K562 (cell line): Measurements from ENCODE around the gene LRTM1. TPM values are rescaled to one million over a fixed set of nuclear protein-coding genes. Genes with fewer than 3 reads are reported as not detected.

Source experiments
- ATAC-seq: fragments of 200-7000 bp; cut with Tn5 transposase; 3 replicates; pipeline ENCODE4 v1.9.1; 2020; ENCODE audit warnings: moderate library complexity
- BruUV-seq: library from RNA; stranded (reverse); fragments of 400-500 nt; replicated peaks from 2 replicates; lab custom pipeline; 2021; lab: Mats Ljungman, UMichigan
- CTCF ChIA-PET: fragments of 300-600 bp; formaldehyde crosslinking; extraction: SDS; loops from one replicate; lab custom pipeline; 2021; ENCODE audit warnings: low intra/inter-chr PET ratio; lab: Yijun Ruan, JAX
- POLR2A ChIA-PET: fragments of 300-600, 350-650 bp; sonication (Branson Sonifier 250); formaldehyde crosslinking; extraction: SDS; loops from one replicate; lab custom pipeline; 2021; ENCODE audit warnings: antibody characterized with exemption, inconsistent platforms; lab: Yijun Ruan, JAX
- DNase-seq, 4 experiments: peaks; one replicate each; pipeline versions ENCODE4 v3.0.0 to v3.0.0-alpha.2; 2011 to 2018; ENCODE audit warnings: low spot score in 3 of 4, mixed read lengths in 3 of 4; ENCODE audit errors: extremely low read depth in 1 of 4
- FAIRE-seq: peaks from 2 replicates; lab custom pipeline; 2011; peaks lifted over from hg19 to GRCh38; lab: Jason Lieb, UNC
- H2AFZ ChIP-seq: 2 replicates; pipeline ENCODE4 v1.6.0; 2011; ENCODE audit warnings: low read depth, low read length, control low read depth, inconsistent platforms
- H3K27ac ChIP-seq: fragments of 200-600 bp; 3 replicates; pipeline ENCODE4 v1.8.0; 2011; ENCODE audit warnings: low read depth, mild to moderate bottlenecking, control low read depth, inconsistent platforms, low read length, moderate library complexity, mixed read lengths; ENCODE audit errors: extremely low read depth
- H3K27me3 ChIP-seq, 2 experiments: fragments of 300-600 bp in 1 of 2; 2 replicates in 1 of 2; 3 replicates in 1 of 2; pipeline versions ENCODE4 v1.6.0 to v1.8.0; 2011; ENCODE audit warnings: inconsistent platforms in 2 of 2, low read length in 2 of 2, mild to moderate bottlenecking in 1 of 2, mixed read lengths in 1 of 2, moderate library complexity in 1 of 2; ENCODE audit not compliant: control insufficient read depth in 2 of 2, insufficient read depth in 2 of 2
- H3K36me3 ChIP-seq: fragments of 300-600 bp; 3 replicates; pipeline ENCODE4 v1.8.0; 2011; ENCODE audit warnings: mild to moderate bottlenecking, low read length, inconsistent platforms; ENCODE audit not compliant: control insufficient read depth, insufficient read depth
- H3K4me1 ChIP-seq, 2 experiments: fragments of 200-600 bp in 1 of 2; replicated peaks in 1 of 2; 2 replicates in 1 of 2; 3 replicates in 1 of 2; pipeline versions ENCODE4 v1.5.1 to v1.8.0; 2011; ENCODE audit warnings: inconsistent platforms in 2 of 2, low read length in 2 of 2, mild to moderate bottlenecking in 1 of 2, mixed read lengths in 1 of 2, moderate library complexity in 1 of 2; ENCODE audit not compliant: control insufficient read depth in 2 of 2, insufficient read depth in 2 of 2
- H3K4me2 ChIP-seq: 2 replicates; pipeline ENCODE4 v1.6.1; 2011; ENCODE audit warnings: low read length, control low read depth, inconsistent platforms, mixed read lengths; ENCODE audit not compliant: insufficient read depth
- H3K4me3 ChIP-seq: fragments of 200-600 bp; sonication (generic), shearing (Covaris generic); 2 replicates; pipeline ENCODE4 v1.5.1; 2016; ENCODE audit warnings: control low read depth, inconsistent platforms
- H3K79me2 ChIP-seq: fragments of 200-600 bp; 3 replicates; pipeline ENCODE4 v1.8.0; 2011; ENCODE audit warnings: low read length, inconsistent platforms; ENCODE audit not compliant: control insufficient read depth, insufficient read depth
- H3K9ac ChIP-seq, 2 experiments: 2 replicates each; pipeline versions ENCODE4 v1.6.0 to v1.6.1; 2011; ENCODE audit warnings: low read depth in 2 of 2, low read length in 2 of 2, control low read depth in 1 of 2, inconsistent platforms in 1 of 2, mild to moderate bottlenecking in 1 of 2, mixed read lengths in 1 of 2; ENCODE audit not compliant: insufficient read depth in 1 of 2
- H3K9me1 ChIP-seq: one replicate; pipeline ENCODE4 v1.6.0; 2011; ENCODE audit warnings: inconsistent platforms, mild to moderate bottlenecking, low read length, moderate library complexity; ENCODE audit not compliant: control insufficient read depth, insufficient read depth
- H3K9me3 ChIP-seq: replicated peaks from 2 replicates; pipeline ENCODE4 v1.5.1; 2011; ENCODE audit warnings: low read depth, low read length, inconsistent platforms; ENCODE audit not compliant: control insufficient read depth, insufficient read depth
- H4K20me1 ChIP-seq: replicated peaks from 2 replicates; pipeline ENCODE4 v1.6.1; 2011; ENCODE audit warnings: low read length, inconsistent platforms, mixed read lengths; ENCODE audit not compliant: control insufficient read depth, insufficient read depth
- CLOCK ChIP-seq: fragments of 250-450 bp; sonication (Bioruptor Pico); IDR thresholded peaks from 2 replicates; pipeline ENCODE4 v1.4.0; 2020; ENCODE audit warnings: mild to moderate bottlenecking, moderate library complexity, borderline replicate concordance
- HDAC3 ChIP-seq: fragments of 450-650 bp; IDR thresholded peaks from 2 replicates; pipeline ENCODE4 v1.6.1; 2018; ENCODE audit warnings: borderline replicate concordance, mild to moderate bottlenecking, moderate library complexity; ENCODE audit not compliant: partially characterized antibody
- HSF4 ChIP-seq: fragments of 250-450 bp; sonication (Bioruptor Pico); IDR thresholded peaks from 2 replicates; pipeline ENCODE4 v2.1.2; 2022; ENCODE audit warnings: mild to moderate bottlenecking, moderate library complexity, borderline replicate concordance
- MCM3 ChIP-seq: fragments of 450-650 bp; IDR thresholded peaks from 2 replicates; pipeline ENCODE4 v1.6.1; 2016
- RBFOX2 ChIP-seq: fragments of 200-400 bp; formaldehyde crosslinking; IDR thresholded peaks from 2 replicates; pipeline ENCODE4 v1.6.1; 2017; ENCODE audit warnings: low read depth, mild to moderate bottlenecking, low read length, moderate library complexity
- TAL1 ChIP-seq: fragments of 450-650 bp; IDR thresholded peaks from 2 replicates; pipeline ENCODE4 v1.6.1; 2016; ENCODE audit warnings: mild to moderate bottlenecking
- TBP ChIP-seq: optimal IDR thresholded peaks from 2 replicates; pipeline ENCODE3; 2011; ENCODE audit warnings: low read depth, low read length, improper control_type of control experiment
- WHSC1 ChIP-seq: IDR thresholded peaks from one replicate; pipeline ENCODE4 v1.6.1; 2012; ENCODE audit warnings: low read length, control low read depth, inconsistent platforms
- XRCC5 ChIP-seq: fragments of 200-400 bp; formaldehyde crosslinking; IDR thresholded peaks from 2 replicates; pipeline ENCODE4 v1.6.1; 2017; ENCODE audit warnings: low read depth, mild to moderate bottlenecking, low read length
- ZNF655 ChIP-seq: fragments of 250-450 bp; sonication (Bioruptor Pico); IDR thresholded peaks from 2 replicates; pipeline ENCODE4 v1.5.0; 2021
- ZNF717 ChIP-seq: fragments of 250-450 bp; sonication (Bioruptor Pico); IDR thresholded peaks from 2 replicates; pipeline ENCODE4 v1.5.0; 2021
- ZSCAN32 ChIP-seq: fragments of 450-650 bp; formaldehyde crosslinking; IDR thresholded peaks from 2 replicates; pipeline ENCODE4 v1.4.0; 2020; ENCODE audit warnings: mild to moderate bottlenecking, moderate library complexity
- WGBS: fragments of 100-300 bp; shearing (Covaris generic); methylation state at CpG from one replicate; pipeline ENCODE4 v1.1.6; 2016; ENCODE audit warnings: low coverage, mixed read lengths; ENCODE audit not compliant: insufficient coverage; ENCODE audit errors: missing lambda C conversion rate; 5-methylcytosine and 5-hydroxymethylcytosine counted together
- in situ Hi-C: fragments of 300-500 bp; cut with MboI; formaldehyde crosslinking; loops from 4 replicates; pipeline ENCODE4 v1.15.0; 2018; ENCODE audit warnings: inconsistent platforms, mixed read lengths
- intact Hi-C: fragments of 100-400 bp; cut with micrococcal nuclease; formaldehyde crosslinking; loops from 2 replicates; pipeline ENCODE4 v1.14.2; 2022
- polyA plus RNA-seq, 8 experiments: library from polyadenylated mRNA; depleted of rRNA in 4 of 8; stranded (reverse) in 5 of 8; unstranded in 3 of 8; fragments of >200 nt; fragmentation: Nextera tagmentation in 2 of 8; fragmentation: Illumina TruSeq in 1 of 8; extraction: Ambion mirVana in 2 of 8; extraction: Trizol in 1 of 8; gene quantifications; 2 replicates each; pipeline versions ENCODE4 v1.2.1 to v1.2.3, GENCODE V29; 2011 to 2014; ENCODE audit warnings: inconsistent platforms in 1 of 8, missing spikeins in 1 of 8
- total RNA-seq, 7 experiments: library from RNA; depleted of rRNA in 6 of 7; stranded (reverse); fragments of >200 nt in 6 of 7; fragmentation: Illumina TruSeq in 2 of 7; extraction: Trizol in 2 of 7; gene quantifications; 2 replicates each; pipeline versions ENCODE4 v1.2.1 to v1.2.3, GENCODE V29; 2011 to 2021; ENCODE audit warnings: low replicate concordance in 1 of 7
- TF ChIP-seq, protein P1 (sequence below): fragments of 150-350 bp; IDR thresholded peaks from 2 replicates; pipeline ENCODE4 v1.6.1; 2014; ENCODE audit warnings: low read depth, mild to moderate bottlenecking, low read length, borderline replicate concordance

LRTM1 gene
- total and polyA plus RNA-seq, 9 of the 15 experiments (the other 6 are each of a cell fraction or from before 2014, with no cell fraction given), result not detected

- TF ChIP-seq CLOCK (CRISPR knock-in tag), result no peak
Observed at GRCh38 chr3:54957711-54958110, 29.9 kb upstream of the LRTM1 start (continued).

GRCh38 chr3:54955941-54956340 lies 28.1 kb upstream of the LRTM1 start:
- Histone ChIP-seq H3K9me3 (no peaks in the 10 kb centered on the region), H3K36me3 (no peaks in the 10 kb centered on the region), H3K4me3 (no peak overlapping the region), H3K27ac (no peak overlapping the region), H3K9ac (no peak overlapping the region), H2AFZ (no peak overlapping the region), H3K4me1 (no peaks in the 10 kb centered on the region; a peak in 1 of 5 replicates), H3K9me1 (no peaks in the 10 kb centered on the region), H3K4me2 (no peak overlapping the region), H3K79me2 (no peaks in the 10 kb centered on the region), H4K20me1 (no peaks in the 10 kb centered on the region), H3K27me3 (no peaks in the 10 kb centered on the region)
- no peak for DNase-seq
- no peak for ATAC-seq
- ChIA-PET CTCF (no interaction called here), POLR2A (no interaction called here)
- 25% methylated on average over 6 of the region's 6 CpGs for WGBS
- in situ Hi-C loops, result no loop called here
- FAIRE-seq, result no peak
- intact Hi-C loops, result no loop called here
- BruUV-seq, result no TSS peak
- TF ChIP-seq HSF4 (CRISPR knock-in tag) (no peak), TBP (no peak), TAL1 (no peak), ZSCAN32 (no peak), XRCC5 (no peak), RBFOX2 (no peak), WHSC1 (no peak), ZNF717 (CRISPR knock-in tag) (no peak), MCM3 (no peak), ZNF655 (CRISPR knock-in tag) (no peak), HDAC3 (no peak)
- TF ChIP-seq, protein P1, sequence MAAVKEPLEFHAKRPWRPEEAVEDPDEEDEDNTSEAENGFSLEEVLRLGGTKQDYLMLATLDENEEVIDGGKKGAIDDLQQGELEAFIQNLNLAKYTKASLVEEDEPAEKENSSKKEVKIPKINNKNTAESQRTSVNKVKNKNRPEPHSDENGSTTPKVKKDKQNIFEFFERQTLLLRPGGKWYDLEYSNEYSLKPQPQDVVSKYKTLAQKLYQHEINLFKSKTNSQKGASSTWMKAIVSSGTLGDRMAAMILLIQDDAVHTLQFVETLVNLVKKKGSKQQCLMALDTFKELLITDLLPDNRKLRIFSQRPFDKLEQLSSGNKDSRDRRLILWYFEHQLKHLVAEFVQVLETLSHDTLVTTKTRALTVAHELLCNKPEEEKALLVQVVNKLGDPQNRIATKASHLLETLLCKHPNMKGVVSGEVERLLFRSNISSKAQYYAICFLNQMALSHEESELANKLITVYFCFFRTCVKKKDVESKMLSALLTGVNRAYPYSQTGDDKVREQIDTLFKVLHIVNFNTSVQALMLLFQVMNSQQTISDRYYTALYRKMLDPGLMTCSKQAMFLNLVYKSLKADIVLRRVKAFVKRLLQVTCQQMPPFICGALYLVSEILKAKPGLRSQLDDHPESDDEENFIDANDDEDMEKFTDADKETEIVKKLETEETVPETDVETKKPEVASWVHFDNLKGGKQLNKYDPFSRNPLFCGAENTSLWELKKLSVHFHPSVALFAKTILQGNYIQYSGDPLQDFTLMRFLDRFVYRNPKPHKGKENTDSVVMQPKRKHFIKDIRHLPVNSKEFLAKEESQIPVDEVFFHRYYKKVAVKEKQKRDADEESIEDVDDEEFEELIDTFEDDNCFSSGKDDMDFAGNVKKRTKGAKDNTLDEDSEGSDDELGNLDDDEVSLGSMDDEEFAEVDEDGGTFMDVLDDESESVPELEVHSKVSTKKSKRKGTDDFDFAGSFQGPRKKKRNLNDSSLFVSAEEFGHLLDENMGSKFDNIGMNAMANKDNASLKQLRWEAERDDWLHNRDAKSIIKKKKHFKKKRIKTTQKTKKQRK, result no peak
